Mesodermal cell (in vitro differentiated cells): ENCODE results near the gene HOXB6.
A peak's percentile ranks its signal among the peaks of the same experiment; 100 is the strongest.

ENCODE experiments used
- H3K27ac ChIP-seq: 2 replicates; pipeline ENCODE4 v1.7.0; 2013; ENCODE audit warnings: mild to moderate bottlenecking, low read depth, low read length, moderate library complexity; ENCODE audit not compliant: severe bottlenecking
- H3K36me3 ChIP-seq: 2 replicates; pipeline ENCODE4 v1.7.1; 2013; ENCODE audit warnings: mild to moderate bottlenecking, low read length, moderate library complexity; ENCODE audit not compliant: control insufficient read depth, insufficient read depth
- H3K4me1 ChIP-seq: one replicate; pipeline ENCODE4 v1.7.1; 2013; ENCODE audit warnings: mild to moderate bottlenecking, low read length; ENCODE audit not compliant: insufficient read depth, control insufficient read depth, poor library complexity, severe bottlenecking
- H3K4me3 ChIP-seq: 2 replicates; pipeline ENCODE4 v1.7.0; 2013; ENCODE audit warnings: low read length, control low read depth, mild to moderate bottlenecking; ENCODE audit not compliant: insufficient read depth, poor library complexity, severe bottlenecking; ENCODE audit errors: extremely low read depth
- H3K9me3 ChIP-seq: 2 replicates; pipeline ENCODE4 v1.7.1; 2013; ENCODE audit warnings: mild to moderate bottlenecking, low read length, moderate library complexity; ENCODE audit not compliant: control insufficient read depth
- WGBS, 2 experiments: methylation state at CpG; one replicate each; pipeline ENCODE4 v1.1.5; 2013; ENCODE audit warnings: missing lambda C conversion rate in 2 of 2; ENCODE audit not compliant: insufficient coverage in 2 of 2; 5-methylcytosine and 5-hydroxymethylcytosine counted together

Gene HOXB6

DNA sequence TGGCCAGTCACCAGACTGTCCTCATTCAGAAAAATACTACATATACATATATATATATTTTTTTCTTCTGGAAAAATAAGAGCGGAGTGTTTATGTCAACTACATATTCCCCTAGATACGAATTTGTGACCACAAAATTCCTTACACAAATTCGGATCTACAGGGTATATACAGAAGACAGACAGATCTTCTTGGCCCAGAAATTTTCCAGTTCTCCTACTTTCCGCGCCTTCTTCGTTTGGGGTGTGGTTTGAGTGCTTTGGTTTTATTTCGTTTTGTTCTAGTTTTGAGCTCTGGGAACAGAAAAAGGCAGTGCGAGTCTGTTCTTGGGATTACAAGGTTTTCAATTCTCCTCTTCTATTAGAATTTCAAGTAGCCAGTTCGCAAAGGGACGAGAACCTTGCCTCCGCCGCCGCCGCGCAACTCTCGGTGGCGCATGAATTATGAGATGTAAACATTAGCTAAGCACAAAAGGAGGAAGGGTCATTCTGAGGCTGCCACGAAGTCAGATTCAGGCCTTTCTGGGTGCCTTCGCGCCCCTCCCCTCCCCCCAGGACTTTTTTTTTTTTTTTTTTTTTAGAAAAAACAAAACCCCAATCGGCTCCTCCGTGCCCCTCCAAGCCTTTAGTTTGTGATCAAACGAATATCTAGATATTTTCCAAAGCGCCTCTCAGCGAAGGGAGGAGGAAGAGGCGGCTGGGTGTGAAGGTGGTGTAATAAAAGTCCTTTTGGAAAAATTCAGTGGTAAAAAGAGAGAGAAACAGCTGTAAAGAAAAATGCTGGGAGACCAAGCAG lies 24.8 kb downstream of the HOXB6 start:
- Histone ChIP-seq H3K4me1 (peaks cover 14% of the 10 kb centered on the region), H3K4me3 (no peak overlapping the region), H3K9me3 (no peaks in the 10 kb centered on the region), H3K36me3 (no peaks in the 10 kb centered on the region), H3K27ac (peak overlapping the region; percentile 5)
- WGBS, 2 experiments: 3 to 7% methylated on average over 3 to 5 of the region's 26 CpGs

DNA sequence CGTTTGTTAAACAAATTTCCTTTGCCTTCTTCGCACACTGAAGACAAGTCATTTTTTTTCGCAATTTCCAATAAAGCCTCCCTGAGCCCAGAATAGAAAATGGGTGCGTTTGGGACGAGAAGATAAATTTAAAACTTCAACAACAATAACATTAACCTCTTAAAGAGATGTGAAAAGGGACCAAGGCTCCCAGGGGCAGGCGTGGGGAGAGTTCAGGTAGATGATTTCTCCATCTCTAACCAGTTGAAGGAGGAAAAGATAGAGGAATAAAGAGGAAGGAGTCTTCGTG lies 25.4 kb downstream of the HOXB6 start:
- Histone ChIP-seq H3K9me3 (no peaks in the 10 kb centered on the region), H3K4me3 (no peak overlapping the region), H3K36me3 (no peaks in the 10 kb centered on the region), H3K27ac (peak overlapping the region; percentile 25), H3K4me1 (peaks cover 14% of the 10 kb centered on the region)
- 0% methylated on average over 1 of the region's 7 CpGs for WGBS, 2 experiments

- peak overlapping the region; percentile 55 for H3K27ac ChIP-seq
- H3K4me1 ChIP-seq: peaks cover 17% of the 10 kb centered on the region
- peak overlapping the region; percentile 37 for H3K4me3 ChIP-seq
- no peaks in the 10 kb centered on the region for H3K9me3 ChIP-seq
- WGBS, 2 experiments: 1 to 3% methylated on average over 26 to 33 of the region's 43 CpGs
- H3K36me3 ChIP-seq: no peaks in the 10 kb centered on the region
These were observed 25.9 kb downstream of the HOXB6 start for GRCh38 chr17:48578616-48579470.

GRCh38 chr17:48577946-48578615 lies 26.7 kb downstream of the HOXB6 start, which contains the start of gene HOXB4:
Gene HOXB4, minus strand, starts transcription at chr17:48578350. Its CDS starts 31 bp downstream, at chr17:48578319.
- 1 to 2% methylated on average over 9 to 36 of the region's 58 CpGs for WGBS, 2 experiments
- H3K36me3 ChIP-seq: no peaks in the 10 kb centered on the region
- H3K4me1 ChIP-seq: peaks cover 20% of the 10 kb centered on the region
- no peaks in the 10 kb centered on the region for H3K9me3 ChIP-seq
- H3K27ac ChIP-seq: peak within 1 kb of the TSS; percentile 55
- peak within 1 kb of the TSS; percentile 37 for H3K4me3 ChIP-seq

DNA sequence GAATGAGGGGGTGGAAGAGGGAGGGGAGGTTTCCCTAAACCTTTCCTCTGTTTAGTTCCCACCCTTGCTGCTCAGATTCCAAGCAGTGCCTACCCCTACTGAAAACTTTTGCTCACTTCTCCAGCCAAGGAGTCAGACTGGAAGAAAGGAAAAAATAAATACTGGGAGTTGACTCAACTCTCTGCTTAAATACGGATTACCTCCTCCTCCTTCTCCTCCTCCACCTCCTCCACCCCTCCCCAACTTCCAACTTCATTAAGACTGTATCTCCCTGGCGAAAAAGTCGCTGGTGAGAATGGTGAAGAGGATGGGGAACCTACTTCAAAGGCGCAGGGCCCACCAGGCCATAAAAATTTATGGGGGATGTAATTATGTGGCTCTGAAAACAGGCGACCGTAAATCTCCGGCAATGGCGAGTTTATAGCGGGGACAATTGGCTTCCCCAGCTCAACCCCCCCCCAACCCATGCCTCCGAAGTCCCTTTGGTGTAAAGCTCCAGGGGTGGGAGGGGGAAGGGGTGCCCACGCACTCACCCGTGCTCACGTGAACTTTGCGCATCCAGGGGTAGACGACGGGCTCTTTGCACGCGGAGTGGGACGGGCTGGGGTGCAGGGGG lies 27.3 kb downstream of the HOXB6 start:
- H3K27ac ChIP-seq: peak overlapping the region; percentile 55
- 0 to 6% methylated on average over 3 to 10 of the region's 19 CpGs for WGBS, 2 experiments
- H3K9me3 ChIP-seq: no peaks in the 10 kb centered on the region
- H3K36me3 ChIP-seq: no peaks in the 10 kb centered on the region
- H3K4me1 ChIP-seq: peaks cover 20% of the 10 kb centered on the region
- peak overlapping the region; percentile 35 for H3K4me3 ChIP-seq

DNA sequence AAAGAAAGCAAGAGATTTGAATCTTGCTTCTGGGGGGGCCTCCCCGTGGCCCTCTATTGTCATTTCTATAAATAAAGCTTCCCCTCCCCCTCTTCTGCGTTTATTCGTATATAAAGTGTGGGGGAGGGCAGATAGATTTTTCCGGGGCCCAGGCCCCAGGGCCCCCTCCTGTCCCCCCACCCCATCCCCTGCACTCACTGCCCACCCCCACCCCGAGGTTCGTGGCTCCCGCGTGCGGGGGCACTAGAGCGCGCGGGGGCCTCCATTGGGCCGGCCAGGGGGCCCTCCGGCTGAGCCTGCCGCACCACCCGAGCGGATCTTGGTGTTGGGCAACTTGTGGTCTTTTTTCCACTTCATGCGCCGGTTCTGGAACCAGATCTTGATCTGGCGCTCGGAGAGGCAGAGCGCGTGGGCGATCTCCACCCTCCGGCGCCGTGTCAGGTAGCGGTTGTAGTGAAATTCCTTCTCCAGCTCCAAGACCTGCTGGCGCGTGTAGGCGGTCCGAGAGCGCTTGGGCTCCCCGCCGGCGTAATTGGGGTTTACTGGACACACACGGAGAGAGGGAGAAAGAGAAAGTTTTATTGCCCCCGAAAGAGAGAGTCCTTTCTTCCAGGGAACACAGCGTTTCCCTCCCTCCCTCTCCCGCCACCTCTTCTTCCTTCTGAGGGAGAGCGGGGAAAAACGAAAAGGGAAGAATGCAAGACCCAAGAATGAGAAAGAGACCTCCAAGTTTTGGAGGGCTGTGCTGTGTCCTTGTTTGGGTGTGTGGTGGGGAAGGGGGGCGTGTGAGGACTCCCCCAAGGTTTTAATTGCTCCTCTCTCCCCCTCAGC lies 28.1 kb downstream of the HOXB6 start:
- no peaks in the 10 kb centered on the region for H3K36me3 ChIP-seq
- WGBS, 2 experiments: 3 to 6% methylated on average over 12 to 16 of the region's 43 CpGs
- H3K4me3 ChIP-seq: peak overlapping the region; percentile 35
- H3K27ac ChIP-seq: peak overlapping the region; percentile 55
- H3K4me1 ChIP-seq: peaks cover 21% of the 10 kb centered on the region
- no peaks in the 10 kb centered on the region for H3K9me3 ChIP-seq

DNA sequence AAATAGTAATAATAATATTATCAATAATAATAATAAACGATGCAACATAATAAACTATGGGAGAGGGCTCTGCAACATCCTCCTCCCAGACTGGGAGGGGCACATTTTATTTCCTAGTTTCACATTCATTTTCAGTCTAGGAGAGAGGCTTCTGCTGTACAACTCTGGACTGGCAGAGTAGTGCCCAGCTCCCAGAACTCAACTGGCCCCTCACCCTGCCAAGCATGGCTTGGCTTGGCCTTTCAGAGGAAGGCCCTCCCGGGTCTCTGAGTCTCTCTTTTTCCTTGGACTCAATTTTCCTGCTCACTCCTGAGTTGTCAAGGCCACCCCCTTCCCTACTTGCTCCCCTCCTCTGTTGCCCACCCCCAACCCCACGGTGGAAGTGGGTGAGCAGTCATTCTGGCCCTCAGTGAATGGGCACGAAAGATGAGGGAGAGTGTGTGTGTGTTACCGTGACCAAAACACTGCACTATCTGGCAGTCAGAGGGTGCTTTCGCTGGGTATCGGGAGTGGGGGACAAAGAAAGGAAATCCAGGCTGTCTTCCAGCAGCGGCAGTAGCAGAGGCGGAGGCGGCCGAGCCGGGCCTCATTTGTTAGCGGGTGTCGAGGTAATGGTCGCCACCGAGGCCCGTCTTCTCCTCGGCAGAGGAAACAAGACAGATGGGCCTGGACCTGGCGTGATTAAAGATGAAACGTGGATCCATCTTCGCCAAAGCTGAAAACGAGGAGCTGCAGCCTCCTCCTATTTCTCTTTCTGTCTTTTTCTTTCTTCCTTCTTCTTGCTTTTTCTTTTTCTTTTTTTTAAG lies 28.9 kb downstream of the HOXB6 start:
- peak overlapping the region; percentile 35 for H3K4me3 ChIP-seq
- 0 to 8% methylated on average over 8 to 17 of the region's 22 CpGs for WGBS, 2 experiments
- peak overlapping the region; percentile 26 for H3K27ac ChIP-seq
- peaks cover 28% of the 10 kb centered on the region for H3K4me1 ChIP-seq
- H3K36me3 ChIP-seq: no peaks in the 10 kb centered on the region
- H3K9me3 ChIP-seq: no peaks in the 10 kb centered on the region

DNA sequence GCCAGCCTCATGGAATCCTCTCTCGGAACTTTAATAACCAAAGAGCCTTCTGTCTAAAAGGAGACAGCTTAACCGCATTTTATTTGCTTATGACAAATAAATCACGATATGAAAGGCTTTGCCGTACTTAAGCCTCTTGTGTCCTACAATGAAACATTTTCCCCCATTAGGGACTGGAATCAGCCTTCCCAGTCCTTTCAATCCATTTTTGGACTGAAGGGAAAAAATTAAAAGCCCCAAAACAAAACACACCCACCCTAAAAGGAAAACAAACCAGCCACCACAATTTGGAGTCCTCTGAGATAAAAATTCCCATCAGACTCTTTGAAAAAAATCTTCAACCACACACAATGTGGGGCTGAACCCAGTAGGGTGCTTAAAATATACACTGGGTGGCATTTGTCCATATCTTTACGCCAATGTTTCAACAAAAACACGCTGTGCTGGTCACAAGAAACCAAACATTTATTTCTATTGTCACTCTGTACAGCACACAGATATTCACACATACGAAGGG lies 29.7 kb downstream of the HOXB6 start:
- no peak overlapping the region for H3K27ac ChIP-seq
- no peaks in the 10 kb centered on the region for H3K9me3 ChIP-seq
- WGBS, 2 experiments: 25% methylated on average over 5 to 6 of the region's 7 CpGs
- no peak overlapping the region for H3K4me3 ChIP-seq
- no peaks in the 10 kb centered on the region for H3K36me3 ChIP-seq
- H3K4me1 ChIP-seq: peaks cover 34% of the 10 kb centered on the region

GRCh38 chr17:48574505-48575065 lies 30.2 kb downstream of the HOXB6 start:
- Histone ChIP-seq H3K36me3 (no peaks in the 10 kb centered on the region), H3K27ac (peak overlapping the region; percentile 60), H3K4me3 (no peak overlapping the region), H3K9me3 (no peaks in the 10 kb centered on the region), H3K4me1 (peaks cover 39% of the 10 kb centered on the region)
- 12 to 14% methylated on average over 5 to 7 of the region's 8 CpGs for WGBS, 2 experiments
